Measurements from ENCODE around the gene B3GNT2.
"Not testable (repeated sequence)": the region's sequence is repeated elsewhere in the genome, so short reads cannot be mapped to it uniquely, and the experiment has no call there.

Gene B3GNT2

GRCh38 chr2:62186156-62186905 lies 9.6 kb upstream of the B3GNT2 start:
- DNase-seq, result no peak

- no peak for DNase-seq
Measured at GRCh38 chr2:62187246-62187645, 8.7 kb upstream of the B3GNT2 start.

GRCh38 chr2:62188416-62188815 lies 7.5 kb upstream of the B3GNT2 start:
- DNase-seq, result no peak

- no peak for DNase-seq
Measured at GRCh38 chr2:62189196-62189595, 6.7 kb upstream of the B3GNT2 start.

GRCh38 chr2:62192811-62193210 lies 3.1 kb upstream of the B3GNT2 start:
- DNase-seq, result no peak

- DNase-seq, result no peak
Measured at GRCh38 chr2:62194558-62195420, 1.1 kb upstream of the B3GNT2 start.

GRCh38 chr2:62196278-62196901 lies 475 bp downstream of the B3GNT2 start:
- peak; percentile 76 for DNase-seq

- peak; percentile 62 for DNase-seq
Measured at GRCh38 chr2:62197011-62197924, 1.4 kb downstream of the B3GNT2 start.

GRCh38 chr2:62197925-62198633 lies 2.2 kb downstream of the B3GNT2 start:
- no peak for DNase-seq

- not testable (repeated sequence) for DNase-seq
Measured at GRCh38 chr2:62198854-62199253, 2.9 kb downstream of the B3GNT2 start.

GRCh38 chr2:62199392-62200125 lies 3.6 kb downstream of the B3GNT2 start:
- no peak for DNase-seq

- DNase-seq, result no peak
Measured at GRCh38 chr2:62200291-62200841, 4.5 kb downstream of the B3GNT2 start.

GRCh38 chr2:62200868-62201267 lies 5.0 kb downstream of the B3GNT2 start:
- DNase-seq, result no peak

- DNase-seq, result no peak
Measured at GRCh38 chr2:62201307-62201706, 5.4 kb downstream of the B3GNT2 start.

GRCh38 chr2:62202019-62202722 lies 6.3 kb downstream of the B3GNT2 start:
- no peak for DNase-seq

- no peak for DNase-seq
Measured at GRCh38 chr2:62202729-62203128, 6.8 kb downstream of the B3GNT2 start.

- DNase-seq, result no peak
Measured at GRCh38 chr2:62203459-62203858, 7.5 kb downstream of the B3GNT2 start.

- no peak for DNase-seq
Measured at GRCh38 chr2:62204998-62205496, 9.1 kb downstream of the B3GNT2 start.

GRCh38 chr2:62205554-62205953 lies 9.6 kb downstream of the B3GNT2 start:
- DNase-seq, result no peak

- DNase-seq, result no peak
Measured at GRCh38 chr2:62206024-62206423, 10.1 kb downstream of the B3GNT2 start.

Data from eye (tissue), 1 donor.